OCI-LY7 (cell line): Measurements from ENCODE around the gene PLXNB1. TPM values are rescaled to one million over a fixed set of nuclear protein-coding genes. Genes with fewer than 3 reads are reported as not detected.
"Not testable (repeated sequence)": the region's sequence is repeated elsewhere in the genome, so short reads cannot be mapped to it uniquely, and the experiment has no call there.

Source experiments
- BruUV-seq: library from RNA; stranded (reverse); fragments of 400-500 nt; replicated peaks from 2 replicates; lab custom pipeline; 2021; lab: Mats Ljungman, UMichigan
- CTCF ChIA-PET: fragments of 300-600 bp; sonication (Branson Sonifier 250); formaldehyde crosslinking; loops from one replicate; lab custom pipeline; 2022; ENCODE audit warnings: antibody characterized with exemption; ENCODE audit not compliant: unreplicated experiment; lab: Charles Lee
- POLR2A ChIA-PET: fragments of 300-600 bp; sonication (Branson Sonifier 250); formaldehyde crosslinking; loops from one replicate; lab custom pipeline; 2022; ENCODE audit warnings: antibody characterized with exemption; lab: Charles Lee
- DNase-seq: peaks from one replicate; pipeline ENCODE4 v3.0.0-alpha.2; 2015; ENCODE audit warnings: low spot score
- H2AFZ ChIP-seq: fragments of 200-600 bp; sonication (generic), shearing (Covaris generic); 2 replicates; pipeline ENCODE4 v1.6.1; 2014; ENCODE audit warnings: mild to moderate bottlenecking, antibody characterized with exemption, low read length, moderate library complexity
- H3K27ac ChIP-seq: fragments of 200-600 bp; sonication (generic); 2 replicates; pipeline ENCODE4 v1.5.1; 2014; ENCODE audit warnings: mixed run types, low read depth, mild to moderate bottlenecking, moderate library complexity, low read length, inconsistent platforms; ENCODE audit not compliant: poor library complexity, severe bottlenecking
- H3K36me3 ChIP-seq: fragments of 200-600 bp; sonication (generic); 2 replicates; pipeline ENCODE4 v1.6.1; 2014; ENCODE audit warnings: mild to moderate bottlenecking, antibody characterized with exemption, low read length, moderate library complexity, mixed read lengths; ENCODE audit not compliant: insufficient read depth
- H3K4me1 ChIP-seq: fragments of 200-600 bp; sonication (generic); 2 replicates; pipeline ENCODE4 v1.5.1; 2014; ENCODE audit warnings: mild to moderate bottlenecking, low read length; ENCODE audit not compliant: insufficient read depth, poor library complexity, severe bottlenecking
- H3K4me2 ChIP-seq: fragments of 200-600 bp; sonication (generic); 2 replicates; pipeline ENCODE4 v1.6.1; 2014; ENCODE audit warnings: mild to moderate bottlenecking, low read length
- H3K4me3 ChIP-seq: fragments of 200-600 bp; sonication (generic); 2 replicates; pipeline ENCODE4 v1.5.1; 2014; ENCODE audit warnings: mild to moderate bottlenecking, low read depth, low read length; ENCODE audit not compliant: poor library complexity, severe bottlenecking
- H3K79me2 ChIP-seq: fragments of 200-600 bp; sonication (generic); 2 replicates; pipeline ENCODE4 v1.6.1; 2016; ENCODE audit warnings: low read depth, mild to moderate bottlenecking, low read length, moderate library complexity, mixed read lengths; ENCODE audit not compliant: insufficient read depth
- H3K9me2 ChIP-seq: fragments of 200-600 bp; sonication (generic); 2 replicates; pipeline ENCODE4 v1.6.1; 2016; ENCODE audit warnings: mild to moderate bottlenecking, low read length, mixed read lengths; ENCODE audit not compliant: insufficient read depth
- H3K9me3 ChIP-seq: fragments of 200-600 bp; sonication (generic); 2 replicates; pipeline ENCODE4 v1.6.1; 2014; ENCODE audit warnings: mild to moderate bottlenecking, mixed run types, low read length, mixed read lengths
- H4K20me1 ChIP-seq: fragments of 200-600 bp; sonication (generic); 2 replicates; pipeline ENCODE4 v1.6.1; 2014; ENCODE audit warnings: mild to moderate bottlenecking, antibody characterized with exemption, low read length, moderate library complexity, mixed read lengths; ENCODE audit not compliant: insufficient read depth
- CTCF ChIP-seq: fragments of 200-600 bp; sonication (generic); conservative IDR thresholded peaks from 2 replicates; pipeline ENCODE4 v1.5.1; 2014; ENCODE audit warnings: mild to moderate bottlenecking, antibody characterized with exemption, low read length, moderate library complexity, mixed read lengths
- EZH2phosphoT487 ChIP-seq: fragments of 200-600 bp; sonication (generic); IDR thresholded peaks from 2 replicates; pipeline ENCODE4 v1.6.1; 2018; ENCODE audit warnings: low read depth, borderline replicate concordance, mild to moderate bottlenecking, mixed run types, antibody characterized with exemption, low read length, moderate library complexity, mixed read lengths
- intact Hi-C: fragments of 100-400 bp; cut with micrococcal nuclease; formaldehyde crosslinking; loops from one replicate; pipeline ENCODE4 v1.10.0; 2022; ENCODE audit not compliant: unreplicated experiment
- total RNA-seq, 2 experiments: library from RNA; depleted of rRNA in 1 of 2; stranded (reverse); fragments of >200 nt in 1 of 2; shearing (Covaris generic) in 1 of 2; gene quantifications; 2 replicates each; pipeline ENCODE4 v1.2.3, GENCODE V29; 2014 to 2022

PLXNB1 gene
- total RNA-seq, 2 experiments from 2014 or later: 4.4 to 6.4 TPM

GRCh38 chr3:48474619-48475018 lies 44.7 kb upstream of the PLXNB1 start:
- POLR2A ChIA-PET: interaction anchor here (0.6 to 0.7 kb wide), 2 partner anchors 30 to 595 kb away, joined by 3 read pairs; no protein-coding TSS in a partner anchor
- TF ChIP-seq EZH2phosphoT487 (no peak), CTCF (no peak)
- H3K9me2 ChIP-seq: no peaks in the 10 kb centered on the region
- no TSS peak for BruUV-seq
- H3K9me3 ChIP-seq: no peaks in the 10 kb centered on the region
- H3K4me2 ChIP-seq: no peak overlapping the region
- peaks cover 48% of the 10 kb centered on the region for H3K4me1 ChIP-seq
- H3K4me3 ChIP-seq: no peak overlapping the region
- intact Hi-C loops: no loop called here
- no peaks in the 10 kb centered on the region for H4K20me1 ChIP-seq
- no peak overlapping the region for H3K27ac ChIP-seq
- DNase-seq: no peak
- H3K79me2 ChIP-seq: peaks cover 27% of the 10 kb centered on the region
- no peak overlapping the region for H2AFZ ChIP-seq
- H3K36me3 ChIP-seq: no peaks in the 10 kb centered on the region; the same call in 1 of the 2 replicates
- CTCF ChIA-PET: interaction anchor here (0.5 kb wide), 1 partner anchor 30 kb away, joined by 3 read pairs; no protein-coding TSS in a partner anchor

GRCh38 chr3:48474031-48474430 lies 44.1 kb upstream of the PLXNB1 start:
- Histone ChIP-seq H3K4me1 (peaks cover 48% of the 10 kb centered on the region), H3K27ac (peak overlapping the region; percentile 84), H3K79me2 (peaks cover 32% of the 10 kb centered on the region)
- BruUV-seq, H3K4me3 ChIP-seq, H4K20me1 ChIP-seq, H3K9me2 ChIP-seq, H3K4me2 ChIP-seq, H2AFZ ChIP-seq, H3K9me3 ChIP-seq, intact Hi-C loops, H3K36me3 ChIP-seq, DNase-seq: not testable (repeated sequence)
- CTCF ChIA-PET: interaction anchor here (0.7 to 1.3 kb wide), 6 partner anchors 10 to 71 kb away, joined by 3 to 5 read pairs (median 3); partner anchors contain the start of genes CCDC51 and TMA7
- POLR2A ChIA-PET: interaction anchor here (0.7 to 2.8 kb wide), 3 partner anchors 23 to 596 kb away, joined by 3 to 19 read pairs (median 16); partner anchors contain the start of genes CCDC51 and TMA7

DNA sequence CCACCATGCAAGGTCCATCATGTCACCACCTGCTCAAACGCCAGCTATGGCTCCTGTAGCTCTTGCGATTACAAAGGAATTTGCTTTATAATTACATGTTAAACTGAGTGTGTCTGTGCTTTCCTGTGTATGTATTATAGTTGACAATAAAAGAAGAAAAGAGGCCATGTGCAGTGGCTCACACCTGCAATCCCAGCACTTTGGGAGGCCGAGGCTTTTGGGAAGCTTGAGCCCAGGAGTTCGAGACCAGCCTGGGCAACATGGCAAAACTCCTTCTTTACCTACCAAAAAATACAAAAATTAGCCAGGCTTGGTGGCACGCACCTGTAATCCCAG lies 43.7 kb upstream of the PLXNB1 start:
- Histone ChIP-seq H3K27ac (peak overlapping the region; percentile 84), H3K4me2 (peak overlapping the region; percentile 67), H3K9me3 (no peaks in the 10 kb centered on the region), H3K4me1 (peaks cover 48% of the 10 kb centered on the region), H3K4me3 (peak overlapping the region; percentile 76), H2AFZ (peak overlapping the region; percentile 70), H3K9me2 (no peaks in the 10 kb centered on the region), H4K20me1 (no peaks in the 10 kb centered on the region), H3K79me2 (peaks cover 32% of the 10 kb centered on the region), H3K36me3 (peaks cover 9% of the 10 kb centered on the region)
- no TSS peak for BruUV-seq
- POLR2A ChIA-PET: interaction anchor here (0.6 to 2.8 kb wide), 9 partner anchors 11 to 438 kb away, joined by 3 to 19 read pairs (median 5); partner anchors contain the start of genes ATRIP, CCDC51 and TMA7
- no peak for TF ChIP-seq CTCF
- no peak for TF ChIP-seq EZH2phosphoT487
- intact Hi-C loops: loop anchor here (1.0 to 2.0 kb wide), 2 partner anchors 19 to 33 kb away; partner anchors contain the start of genes CCDC51 and TMA7
- CTCF ChIA-PET: interaction anchor here (0.6 to 2.0 kb wide), 10 partner anchors 10 to 83 kb away, joined by 3 to 9 read pairs (median 4); partner anchors contain the start of genes CCDC51, PFKFB4 and TMA7
- DNase-seq: no peak
